Neural cell (in vitro differentiated cells): ENCODE measurements around the gene MBD6.

Experiments used
- CTCF ChIP-seq: fragments of 450-650 bp; IDR thresholded peaks from 2 replicates; pipeline ENCODE4 v1.5.1; 2014; ENCODE audit warnings: antibody characterized with exemption, mild to moderate bottlenecking, moderate library complexity; ENCODE audit not compliant: poor library complexity, severe bottlenecking
- EP300 ChIP-seq: fragments of 450-650 bp; conservative IDR thresholded peaks from 2 replicates; pipeline ENCODE4 v1.6.1; 2014; ENCODE audit warnings: antibody characterized with exemption, mild to moderate bottlenecking, moderate library complexity; ENCODE audit not compliant: poor library complexity, severe bottlenecking
- EZH2 ChIP-seq: fragments of 200-600, 300-800 bp; shearing (Covaris generic), sonication (generic); IDR thresholded peaks from 2 replicates; pipeline ENCODE4 v1.6.1; 2014; ENCODE audit warnings: antibody characterized with exemption, low read length, borderline replicate concordance, mild to moderate bottlenecking; ENCODE audit not compliant: insufficient read depth, poor library complexity, severe bottlenecking
- MXI1 ChIP-seq: fragments of 450-650 bp; conservative IDR thresholded peaks from 2 replicates; pipeline ENCODE4 v1.6.1; 2014; ENCODE audit warnings: antibody characterized with exemption, mild to moderate bottlenecking; ENCODE audit not compliant: poor library complexity, severe bottlenecking
- POLR2AphosphoS5 ChIP-seq: IDR thresholded peaks from 2 replicates; pipeline ENCODE4 v1.6.1; 2012
- RAD21 ChIP-seq: fragments of 450-650 bp; conservative IDR thresholded peaks from 2 replicates; pipeline ENCODE4 v1.6.1; 2014; ENCODE audit warnings: antibody characterized with exemption, mild to moderate bottlenecking, moderate library complexity
- SMC3 ChIP-seq: fragments of 450-650 bp; conservative IDR thresholded peaks from 2 replicates; pipeline ENCODE4 v1.6.1; 2014; ENCODE audit warnings: antibody characterized with exemption, mild to moderate bottlenecking, moderate library complexity; ENCODE audit not compliant: poor library complexity
- TAF1 ChIP-seq: IDR thresholded peaks from 2 replicates; pipeline ENCODE4 v1.6.1; 2012; ENCODE audit warnings: low read depth
- TF ChIP-seq, protein P1 (sequence below): IDR thresholded peaks from 2 replicates; pipeline ENCODE4 v1.6.1; 2012; ENCODE audit warnings: borderline replicate concordance

DNA sequence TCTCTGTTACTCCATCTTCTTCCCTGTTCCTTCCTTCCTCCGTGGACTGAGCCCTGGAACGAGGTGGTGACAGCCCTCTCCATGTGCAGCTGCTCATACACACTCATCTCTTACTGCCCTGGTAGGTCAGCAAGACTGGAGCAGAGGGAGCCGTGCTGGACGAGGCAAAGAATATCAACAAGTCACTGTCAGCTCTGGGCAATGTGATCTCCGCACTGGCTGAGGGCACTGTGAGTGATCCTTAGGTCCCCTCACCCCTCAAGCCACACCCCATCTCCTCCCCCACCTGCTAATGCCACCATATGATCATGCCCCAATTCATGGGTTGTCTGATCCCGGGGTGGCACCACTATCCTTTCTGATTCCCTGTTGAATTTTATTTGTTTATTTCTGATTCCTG, 46.2 kb downstream of the MBD6 start:
- TF ChIP-seq RAD21 (no peak), CTCF (no peak), EZH2 (no peak), SMC3 (no peak), POLR2AphosphoS5 (no peak), EP300 (no peak), TAF1 (no peak), MXI1 (no peak)
- TF ChIP-seq, protein P1, sequence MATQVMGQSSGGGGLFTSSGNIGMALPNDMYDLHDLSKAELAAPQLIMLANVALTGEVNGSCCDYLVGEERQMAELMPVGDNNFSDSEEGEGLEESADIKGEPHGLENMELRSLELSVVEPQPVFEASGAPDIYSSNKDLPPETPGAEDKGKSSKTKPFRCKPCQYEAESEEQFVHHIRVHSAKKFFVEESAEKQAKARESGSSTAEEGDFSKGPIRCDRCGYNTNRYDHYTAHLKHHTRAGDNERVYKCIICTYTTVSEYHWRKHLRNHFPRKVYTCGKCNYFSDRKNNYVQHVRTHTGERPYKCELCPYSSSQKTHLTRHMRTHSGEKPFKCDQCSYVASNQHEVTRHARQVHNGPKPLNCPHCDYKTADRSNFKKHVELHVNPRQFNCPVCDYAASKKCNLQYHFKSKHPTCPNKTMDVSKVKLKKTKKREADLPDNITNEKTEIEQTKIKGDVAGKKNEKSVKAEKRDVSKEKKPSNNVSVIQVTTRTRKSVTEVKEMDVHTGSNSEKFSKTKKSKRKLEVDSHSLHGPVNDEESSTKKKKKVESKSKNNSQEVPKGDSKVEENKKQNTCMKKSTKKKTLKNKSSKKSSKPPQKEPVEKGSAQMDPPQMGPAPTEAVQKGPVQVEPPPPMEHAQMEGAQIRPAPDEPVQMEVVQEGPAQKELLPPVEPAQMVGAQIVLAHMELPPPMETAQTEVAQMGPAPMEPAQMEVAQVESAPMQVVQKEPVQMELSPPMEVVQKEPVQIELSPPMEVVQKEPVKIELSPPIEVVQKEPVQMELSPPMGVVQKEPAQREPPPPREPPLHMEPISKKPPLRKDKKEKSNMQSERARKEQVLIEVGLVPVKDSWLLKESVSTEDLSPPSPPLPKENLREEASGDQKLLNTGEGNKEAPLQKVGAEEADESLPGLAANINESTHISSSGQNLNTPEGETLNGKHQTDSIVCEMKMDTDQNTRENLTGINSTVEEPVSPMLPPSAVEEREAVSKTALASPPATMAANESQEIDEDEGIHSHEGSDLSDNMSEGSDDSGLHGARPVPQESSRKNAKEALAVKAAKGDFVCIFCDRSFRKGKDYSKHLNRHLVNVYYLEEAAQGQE, result no peak
